Fibroblast of lung (primary cell): ENCODE data around the gene CIAO2B. TPM values are rescaled to one million over a fixed set of nuclear protein-coding genes. Genes with fewer than 3 reads are reported as not detected.

Source experiments
- DNase-seq, 2 donors: peaks; one replicate each; pipeline versions ENCODE4 v3.0.0 to v3.0.0-alpha.2; 2010; ENCODE audit warnings: low read depth in 2 of 2
- H2AFZ ChIP-seq: 2 replicates; pipeline ENCODE4 v1.5.1; 2012; ENCODE audit warnings: low read length, control low read depth, inconsistent platforms
- H3K27ac ChIP-seq: 2 replicates; pipeline ENCODE4 v1.5.1; 2011; ENCODE audit warnings: low read length, control low read depth; ENCODE audit not compliant: insufficient read depth
- H3K27me3 ChIP-seq: 2 replicates; pipeline ENCODE4 v1.5.1; 2011; ENCODE audit warnings: mild to moderate bottlenecking, low read length; ENCODE audit not compliant: control insufficient read depth, insufficient read depth
- H3K36me3 ChIP-seq: 2 replicates; pipeline ENCODE4 v1.5.1; 2011; ENCODE audit warnings: low read length; ENCODE audit not compliant: control insufficient read depth, insufficient read depth
- H3K4me1 ChIP-seq: 2 replicates; pipeline ENCODE4 v1.5.1; 2011; ENCODE audit warnings: low read length; ENCODE audit not compliant: control insufficient read depth, insufficient read depth; ENCODE audit errors: extremely low read depth
- H3K4me2 ChIP-seq: 2 replicates; pipeline ENCODE4 v1.5.1; 2011; ENCODE audit warnings: low read length, control low read depth; ENCODE audit not compliant: insufficient read depth; ENCODE audit errors: extremely low read depth
- H3K4me3 ChIP-seq, 4 experiments: fragments of 200-600 bp in 1 of 4; sonication (generic) in 1 of 4; replicated peaks in 1 of 4; 2 replicates each; pipeline ENCODE4 v1.5.1; 2011 to 2016; ENCODE audit warnings: low read length in 4 of 4, low read depth in 3 of 4, mild to moderate bottlenecking in 3 of 4, control low read depth in 2 of 4, inconsistent platforms in 1 of 4, mixed read lengths in 1 of 4; ENCODE audit not compliant: insufficient read depth in 1 of 4; ENCODE audit errors: control extremely low read depth in 1 of 4
- H3K79me2 ChIP-seq: 2 replicates; pipeline ENCODE4 v1.5.1; 2012; ENCODE audit warnings: mild to moderate bottlenecking, low read length, inconsistent platforms; ENCODE audit not compliant: control insufficient read depth, insufficient read depth
- H3K9ac ChIP-seq: 2 replicates; pipeline ENCODE4 v1.5.1; 2011; ENCODE audit warnings: mild to moderate bottlenecking, low read length, control low read depth; ENCODE audit not compliant: insufficient read depth
- H3K9me3 ChIP-seq: 2 replicates; pipeline ENCODE4 v1.5.1; 2012; ENCODE audit warnings: low read depth, low read length; ENCODE audit not compliant: control insufficient read depth, insufficient read depth
- H4K20me1 ChIP-seq: 2 replicates; pipeline ENCODE4 v1.5.1; 2011; ENCODE audit warnings: low read length; ENCODE audit not compliant: control insufficient read depth, insufficient read depth; ENCODE audit errors: extremely low read depth
- EZH2 ChIP-seq: IDR thresholded peaks from 2 replicates; pipeline ENCODE4 v1.5.1; 2012; ENCODE audit warnings: low read length, control low read depth, mild to moderate bottlenecking; ENCODE audit errors: missing control alignments
- polyA plus RNA-seq, 2 donors: library from polyadenylated mRNA; depleted of rRNA in 1 of 2; stranded (reverse) in 1 of 2; unstranded in 1 of 2; fragments of >200 nt; gene quantifications; 2 replicates each; pipeline ENCODE4 v1.2.1, GENCODE V29; 2011 to 2012; ENCODE audit warnings: missing spikeins in 1 of 2
- total RNA-seq: library from RNA; depleted of rRNA; stranded (reverse); fragments of >200 nt; gene quantifications from 2 replicates; pipeline ENCODE4 v1.2.1, GENCODE V29; 2014
- TF ChIP-seq, protein P1 (sequence below), 2 donors: IDR thresholded peaks in 1 of 2; conservative IDR thresholded peaks in 1 of 2; 1 replicate in 1 of 2; 2 replicates in 1 of 2; pipeline ENCODE4 v1.5.1; 2011 to 2012; ENCODE audit warnings: low read length in 2 of 2, control low read depth in 1 of 2, inconsistent platforms in 1 of 2, low read depth in 1 of 2, mild to moderate bottlenecking in 1 of 2

Gene CIAO2B
- total and polyA plus RNA-seq, 2 donors (not counting 1 experiment from before 2014, with no cell fraction given), result 115 to 217 TPM

DNA sequence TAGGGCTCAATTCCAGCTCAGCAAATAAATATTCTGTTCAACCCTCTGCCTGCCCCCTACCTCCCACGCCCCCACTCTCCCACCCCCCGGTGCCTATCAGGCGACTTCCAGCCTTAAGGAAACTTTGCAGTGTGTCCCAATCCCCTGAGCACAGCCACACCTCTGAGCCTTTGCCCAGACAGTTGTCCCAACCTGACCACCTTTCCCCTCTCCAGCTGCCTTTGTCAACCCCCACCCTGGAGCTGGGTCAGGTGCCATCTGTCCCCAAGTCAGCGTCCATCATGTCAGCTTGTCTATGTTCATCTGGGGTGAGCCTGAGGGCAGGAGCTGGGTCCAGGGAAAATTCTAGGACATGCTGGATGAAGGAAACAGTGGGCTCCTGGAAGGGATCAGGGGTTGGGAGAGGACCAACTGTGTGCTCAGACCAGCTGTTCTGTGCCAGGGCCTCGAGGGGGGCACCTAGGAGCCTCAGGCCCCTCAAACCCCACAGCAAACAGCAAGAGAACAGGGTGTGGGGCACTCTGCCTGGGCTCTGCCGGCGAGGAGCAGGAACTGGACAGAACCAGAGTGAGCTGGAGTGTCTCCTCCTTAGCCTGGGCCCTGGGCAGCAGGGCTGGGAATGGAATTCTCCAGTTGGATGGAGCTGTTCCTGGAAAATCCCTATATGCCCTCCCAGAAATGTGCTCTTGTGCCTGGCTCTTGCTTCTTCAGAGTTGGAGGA is 33.3 kb downstream of the CIAO2B start:
- Histone ChIP-seq H3K9me3 (no peaks in the 10 kb centered on the region), H3K4me3 (no peak overlapping the region), H3K9ac (no peak overlapping the region), H3K27me3 (no peaks in the 10 kb centered on the region), H4K20me1 (no peaks in the 10 kb centered on the region), H3K79me2 (no peaks in the 10 kb centered on the region), H3K4me1 (peaks cover 46% of the 10 kb centered on the region), H3K36me3 (no peaks in the 10 kb centered on the region), H2AFZ (no peak overlapping the region), H3K27ac (no peak overlapping the region), H3K4me2 (no peak overlapping the region)
- no peak for TF ChIP-seq EZH2
- TF ChIP-seq, protein P1, sequence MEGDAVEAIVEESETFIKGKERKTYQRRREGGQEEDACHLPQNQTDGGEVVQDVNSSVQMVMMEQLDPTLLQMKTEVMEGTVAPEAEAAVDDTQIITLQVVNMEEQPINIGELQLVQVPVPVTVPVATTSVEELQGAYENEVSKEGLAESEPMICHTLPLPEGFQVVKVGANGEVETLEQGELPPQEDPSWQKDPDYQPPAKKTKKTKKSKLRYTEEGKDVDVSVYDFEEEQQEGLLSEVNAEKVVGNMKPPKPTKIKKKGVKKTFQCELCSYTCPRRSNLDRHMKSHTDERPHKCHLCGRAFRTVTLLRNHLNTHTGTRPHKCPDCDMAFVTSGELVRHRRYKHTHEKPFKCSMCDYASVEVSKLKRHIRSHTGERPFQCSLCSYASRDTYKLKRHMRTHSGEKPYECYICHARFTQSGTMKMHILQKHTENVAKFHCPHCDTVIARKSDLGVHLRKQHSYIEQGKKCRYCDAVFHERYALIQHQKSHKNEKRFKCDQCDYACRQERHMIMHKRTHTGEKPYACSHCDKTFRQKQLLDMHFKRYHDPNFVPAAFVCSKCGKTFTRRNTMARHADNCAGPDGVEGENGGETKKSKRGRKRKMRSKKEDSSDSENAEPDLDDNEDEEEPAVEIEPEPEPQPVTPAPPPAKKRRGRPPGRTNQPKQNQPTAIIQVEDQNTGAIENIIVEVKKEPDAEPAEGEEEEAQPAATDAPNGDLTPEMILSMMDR (conservative IDR thresholded peaks at IDR 0.05 in 1 of 2, IDR thresholded peaks at IDR 0.05 in 1 of 2; ENCODE audit: low read depth in 1 of 2, low read length in 2 of 2), result no peak
- no peak for DNase-seq

- peak overlapping the region; percentile 19 for H2AFZ ChIP-seq
- no peaks in the 10 kb centered on the region for H3K9me3 ChIP-seq
- no peaks in the 10 kb centered on the region for H3K36me3 ChIP-seq
- peak; percentile 63 to 87 for DNase-seq
- H3K4me2 ChIP-seq, result peak overlapping the region; percentile 68
- TF ChIP-seq, protein P1 (conservative IDR thresholded peaks at IDR 0.05 in 1 of 2, IDR thresholded peaks at IDR 0.05 in 1 of 2; ENCODE audit: low read depth in 1 of 2, low read length in 2 of 2), result no peak
- no peak for TF ChIP-seq EZH2
- no peaks in the 10 kb centered on the region for H3K27me3 ChIP-seq
- no peaks in the 10 kb centered on the region for H3K79me2 ChIP-seq
- H4K20me1 ChIP-seq, result no peaks in the 10 kb centered on the region
- H3K4me3 ChIP-seq, result no peak overlapping the region
- H3K4me1 ChIP-seq, result peaks cover 40% of the 10 kb centered on the region
- peak overlapping the region; percentile 64 for H3K27ac ChIP-seq
- H3K9ac ChIP-seq, result peak overlapping the region; percentile 16
Observed at GRCh38 chr16:66899945-66900710, 34.1 kb downstream of the CIAO2B start.

DNA sequence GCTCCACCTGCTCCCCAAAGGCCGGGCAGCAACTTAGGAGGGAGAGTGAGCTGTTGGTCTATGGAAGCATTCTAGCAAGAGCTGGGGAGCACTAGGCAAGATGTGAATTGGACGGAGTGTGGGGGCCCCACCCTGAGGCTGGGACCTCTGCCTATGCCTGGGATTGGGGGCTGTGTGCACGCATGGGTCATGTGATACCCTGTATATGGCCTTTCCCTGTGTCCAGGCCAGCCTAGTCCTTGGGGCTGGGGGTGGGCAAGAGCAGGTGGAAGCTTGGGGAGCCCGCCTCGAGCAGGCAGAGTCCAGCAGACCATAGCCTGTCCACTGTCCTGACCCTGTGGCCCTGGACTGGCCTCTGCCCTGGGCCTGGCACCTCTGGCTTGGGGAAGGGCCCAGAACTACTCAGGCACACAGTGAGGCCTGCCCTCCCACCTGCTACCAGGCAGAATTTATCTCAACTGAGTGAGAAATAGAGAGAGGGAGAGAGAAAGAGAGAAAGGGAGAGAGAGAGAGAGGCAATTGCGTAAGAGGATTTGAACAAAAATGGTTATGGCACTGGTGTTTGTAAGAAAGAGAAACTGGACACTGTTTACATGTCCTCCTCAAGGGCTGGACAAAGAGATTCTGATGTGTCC is 34.8 kb downstream of the CIAO2B start:
- H3K4me2 ChIP-seq, result peak overlapping the region; percentile 68
- no peaks in the 10 kb centered on the region for H3K27me3 ChIP-seq
- H3K36me3 ChIP-seq, result no peaks in the 10 kb centered on the region

More for the DNA sequence above, 34.8 kb downstream of the CIAO2B start:
- Histone ChIP-seq H3K9ac (peak overlapping the region; percentile 16), H4K20me1 (no peaks in the 10 kb centered on the region), H3K4me1 (peaks cover 33% of the 10 kb centered on the region), H3K9me3 (no peaks in the 10 kb centered on the region), H3K27ac (peak overlapping the region; percentile 64), H3K4me3 (no peak overlapping the region), H2AFZ (peak overlapping the region; percentile 19), H3K79me2 (no peaks in the 10 kb centered on the region)
- DNase-seq, result peak; percentile 23 to 89
- TF ChIP-seq, protein P1 (conservative IDR thresholded peaks at IDR 0.05 in 1 of 2, IDR thresholded peaks at IDR 0.05 in 1 of 2; ENCODE audit: low read depth in 1 of 2, low read length in 2 of 2), result no peak
- no peak for TF ChIP-seq EZH2
